Bronchial epithelial cell (primary cell): ENCODE results near the gene SHISAL2B. TPM values are rescaled to one million over a fixed set of nuclear protein-coding genes. Genes with fewer than 3 reads are reported as not detected.

Experiments
- DNase-seq: peaks from one replicate; pipeline ENCODE4 v3.0.0-alpha.2; 2010; ENCODE audit warnings: low read depth
- FAIRE-seq: peaks from 2 replicates; lab custom pipeline; 2011; peaks lifted over from hg19 to GRCh38; lab: Jason Lieb, UNC
- H3K27me3 ChIP-seq: 2 replicates; pipeline ENCODE4 v1.5.1; 2011; ENCODE audit warnings: low read length; ENCODE audit not compliant: control insufficient read depth, insufficient read depth
- H3K36me3 ChIP-seq: 2 replicates; pipeline ENCODE4 v1.5.1; 2011; ENCODE audit warnings: low read length; ENCODE audit not compliant: control insufficient read depth, insufficient read depth
- H3K4me3 ChIP-seq: 2 replicates; pipeline ENCODE4 v1.5.1; 2011; ENCODE audit warnings: mild to moderate bottlenecking, low read depth, low read length, control low read depth
- CTCF ChIP-seq: IDR thresholded peaks from 2 replicates; pipeline ENCODE4 v1.5.1; 2011; ENCODE audit warnings: mild to moderate bottlenecking, moderate library complexity, low read length, control low read depth, inconsistent platforms; ENCODE audit not compliant: insufficient read depth, severe bottlenecking
- total RNA-seq: library from RNA; depleted of rRNA; stranded (reverse); fragments of >200 nt; gene quantifications from 2 replicates; pipeline ENCODE4 v1.2.1, GENCODE V29; 2014

Gene SHISAL2B
- not detected in 2 replicates for total RNA-seq

GRCh38 chr5:64690417-64691151 lies at the start of gene SHISAL2B:
Gene SHISAL2B, plus strand, starts transcription at chr5:64690503. Its CDS starts 121 bp downstream, at chr5:64690624.
- H3K4me3 ChIP-seq = peak within 1 kb of the TSS; percentile 23
- H3K27me3 ChIP-seq = peaks cover 15% of the 10 kb centered on the region
- DNase-seq (no peak), FAIRE-seq (no peak)
- no peaks in the 10 kb centered on the region for H3K36me3 ChIP-seq
- TF ChIP-seq CTCF = no peak

- DNase-seq (no peak), FAIRE-seq (no peak)
- Histone ChIP-seq H3K36me3 (no peaks in the 10 kb centered on the region), H3K27me3 (no peaks in the 10 kb centered on the region), H3K4me3 (no peak overlapping the region)
- TF ChIP-seq CTCF = no peak
These were observed 45.5 kb upstream of the SHISAL2B start for GRCh38 chr5:64644831-64645230.

GRCh38 chr5:64646169-64646568 lies 44.1 kb upstream of the SHISAL2B start:
- TF ChIP-seq CTCF = no peak
- no peaks in the 10 kb centered on the region for H3K27me3 ChIP-seq
- no peak for DNase-seq
- FAIRE-seq = no peak
- no peak overlapping the region for H3K4me3 ChIP-seq
- no peaks in the 10 kb centered on the region for H3K36me3 ChIP-seq

GRCh38 chr5:64649512-64649911 lies 40.8 kb upstream of the SHISAL2B start:
- TF ChIP-seq CTCF = no peak
- Histone ChIP-seq H3K27me3 (no peaks in the 10 kb centered on the region), H3K4me3 (no peak overlapping the region), H3K36me3 (no peaks in the 10 kb centered on the region)
- DNase-seq = no peak
- FAIRE-seq = no peak

- H3K4me3 ChIP-seq = no peak overlapping the region
- H3K27me3 ChIP-seq = no peaks in the 10 kb centered on the region
- peak; percentile 40 for DNase-seq
- TF ChIP-seq CTCF = no peak
- FAIRE-seq = no peak
- H3K36me3 ChIP-seq = no peaks in the 10 kb centered on the region
These were observed 36.3 kb upstream of the SHISAL2B start for GRCh38 chr5:64653766-64654560.
